ENCODE data around the gene AHNAK2.

The AHNAK2 gene

GRCh38 chr14:104977008-104977680, 1.0 kb downstream of the AHNAK2 start:
- DNase-seq (ENCODE audit: low spot score), result no peak
- in situ Hi-C loops (cut with MboI; ENCODE audit: low sequenced_read_pairs, unreplicated experiment), result no loop called here
- no peak for TF ChIP-seq CTCF (IDR thresholded peaks at IDR 0.05; ENCODE audit: borderline replicate concordance, control extremely low read depth, extremely low read depth, insufficient read depth, missing control alignments)

GRCh38 chr14:104976198-104977007, 1.8 kb downstream of the AHNAK2 start:
- in situ Hi-C loops (cut with MboI; ENCODE audit: low sequenced_read_pairs, unreplicated experiment), result no loop called here
- TF ChIP-seq CTCF (IDR thresholded peaks at IDR 0.05; ENCODE audit: borderline replicate concordance, control extremely low read depth, extremely low read depth, insufficient read depth, missing control alignments), result peak; percentile 96

GRCh38 chr14:104975481-104976197, 2.5 kb downstream of the AHNAK2 start:
- peak; percentile 42 for TF ChIP-seq CTCF (IDR thresholded peaks at IDR 0.05; ENCODE audit: borderline replicate concordance, control extremely low read depth, extremely low read depth, insufficient read depth, missing control alignments)
- in situ Hi-C loops (cut with MboI; ENCODE audit: low sequenced_read_pairs, unreplicated experiment), result no loop called here
- peak; percentile 68 for DNase-seq (ENCODE audit: low spot score)

More at GRCh38 chr14:104976198-104977007, 1.8 kb downstream of the AHNAK2 start:
- DNase-seq (ENCODE audit: low spot score), result peak; percentile 90

- no peak for TF ChIP-seq CTCF (IDR thresholded peaks at IDR 0.05; ENCODE audit: borderline replicate concordance, control extremely low read depth, extremely low read depth, insufficient read depth, missing control alignments)
- DNase-seq (ENCODE audit: low spot score), result no peak
Measured at GRCh38 chr14:104974665-104975390, 3.3 kb downstream of the AHNAK2 start.

GRCh38 chr14:104974146-104974541, 4.0 kb downstream of the AHNAK2 start:
- no peak for TF ChIP-seq CTCF (IDR thresholded peaks at IDR 0.05; ENCODE audit: borderline replicate concordance, control extremely low read depth, extremely low read depth, insufficient read depth, missing control alignments)
- in situ Hi-C loops (cut with MboI; ENCODE audit: low sequenced_read_pairs, unreplicated experiment), result no loop called here
- DNase-seq (ENCODE audit: low spot score), result no peak

More at GRCh38 chr14:104974665-104975390, 3.3 kb downstream of the AHNAK2 start:
- in situ Hi-C loops (cut with MboI; ENCODE audit: low sequenced_read_pairs, unreplicated experiment), result no loop called here

Measured in GM13976 (cell line).